Pancreas (tissue), 10 donors: ENCODE measurements around the gene ASAH2. TPM values are rescaled to one million over a fixed set of nuclear protein-coding genes. Genes with fewer than 3 reads are reported as not detected.

ENCODE experiments used
- ATAC-seq, 4 donors: fragments of 200-7000 bp; cut with Tn5 transposase; one replicate each; pipeline versions ENCODE4 v1.8.0 to v1.9.1; 2020; ENCODE audit warnings: mild to moderate bottlenecking in 4 of 4, moderate library complexity in 4 of 4
- DNase-seq, 6 donors: peaks; one replicate each; pipeline ENCODE4 v3.0.0-alpha.2; 2020
- FAIRE-seq: peaks from 2 replicates; lab custom pipeline; 2012; peaks lifted over from hg19 to GRCh38; lab: Jason Lieb, UNC
- H3K27ac ChIP-seq, 4 donors: fragments of 200-600 bp; sonication (generic); 1 replicate in 3 of 4; 2 replicates in 1 of 4; pipeline versions ENCODE4 v1.5.0 to v1.8.0; 2020
- H3K27me3 ChIP-seq, 4 donors: fragments of 200-600 bp; one replicate each; pipeline ENCODE4 v1.8.0; 2021
- H3K36me3 ChIP-seq, 3 donors: fragments of 200-600 bp; sonication (generic) in 1 of 3; one replicate each; pipeline versions ENCODE4 v1.5.0 to v1.8.0; 2020 to 2021
- H3K4me1 ChIP-seq, 3 donors: fragments of 200-600 bp; one replicate each; pipeline ENCODE4 v1.8.0; 2021
- H3K4me3 ChIP-seq, 4 donors: fragments of 200-600 bp; sonication (generic) in 2 of 4; one replicate each; pipeline versions ENCODE4 v1.5.0 to v1.8.0; 2020 to 2021
- H3K9me3 ChIP-seq, 4 donors: fragments of 200-600 bp; one replicate each; pipeline ENCODE4 v1.8.0; 2021
- WGBS, 2 donors: extraction: QIAGEN DNeasy Blood & Tissue Kit; methylation state at CpG; one replicate each; pipeline ENCODE4 v1.1.7; 2013; 5-methylcytosine and 5-hydroxymethylcytosine counted together
- intact Hi-C, 3 donors: fragments of 100-400 bp; cut with DNase I; formaldehyde crosslinking; loops; one replicate each; pipeline versions ENCODE4 v1.11.1 to v1.14.2; 2022
- polyA plus RNA-seq, 2 donors: library from polyadenylated mRNA; stranded (reverse); fragments of 200-250 nt; gene quantifications; one replicate each; pipeline ENCODE4 v1.2.3, GENCODE V29; 2013
- total RNA-seq, 6 donors: library from RNA; stranded (reverse); fragmentation: NEBNext Ultra II Directional in 4 of 6; extraction: Animal tissue kit (Norgen Biotek cat#: 25700) in 4 of 6; gene quantifications; one replicate each; pipeline versions ENCODE4 v1.2.1 to v1.2.4, GENCODE V29; 2021 to 2023
- TF ChIP-seq, protein P1 (sequence below), 4 donors: fragments of 200-600 bp; sonication (generic) in 3 of 4; IDR thresholded peaks; one replicate each; pipeline versions ENCODE4 v1.5.0 to v1.8.0; 2021; ENCODE audit warnings: antibody characterized with exemption in 4 of 4
- donor health status: healthy with polysubstance abuse.
- donor health status: DM: no; HTN: no; CAD: no; lungs with moderate emphysema.
- donor health status: DM: no; HTN: no; CAD: no.
- donor health status: control.
- donor health status: control.
- donor health status: Bipolar disorder and iron deficiency.
- donor health status: DM: yes; HTN: yes; CAD: no.
- donor health status: DM: no; HTN: no; CAD: no.
- donor health status: DM: no; HTN: no; CAD: no.
- donor health status: DM: yes; HTN: yes; CAD: no.

The ASAH2 gene
- total and polyA plus RNA-seq, 8 donors: 0.15 to 3.6 (median 1.2) TPM

DNA sequence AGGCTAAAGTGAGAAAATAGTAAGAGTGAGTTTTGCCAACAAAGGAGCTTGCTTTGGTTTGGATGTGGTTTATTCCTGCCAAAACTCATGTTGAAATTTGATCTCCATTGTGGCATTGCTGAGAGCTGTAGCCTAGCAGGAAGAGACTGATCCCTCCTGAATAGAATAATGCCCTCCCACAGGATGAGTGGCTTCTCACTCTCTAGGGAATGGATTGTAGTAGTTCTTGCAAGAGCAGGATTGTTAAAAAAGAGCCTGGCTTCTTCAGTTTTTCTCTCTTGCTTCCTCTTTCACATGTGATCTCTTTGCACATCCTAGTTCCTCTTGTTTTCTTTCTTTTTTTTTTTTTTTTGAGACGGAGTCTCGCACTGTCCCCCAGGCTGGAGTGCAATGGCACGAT is 34.4 kb downstream of the ASAH2 start:
- TF ChIP-seq, protein P1, sequence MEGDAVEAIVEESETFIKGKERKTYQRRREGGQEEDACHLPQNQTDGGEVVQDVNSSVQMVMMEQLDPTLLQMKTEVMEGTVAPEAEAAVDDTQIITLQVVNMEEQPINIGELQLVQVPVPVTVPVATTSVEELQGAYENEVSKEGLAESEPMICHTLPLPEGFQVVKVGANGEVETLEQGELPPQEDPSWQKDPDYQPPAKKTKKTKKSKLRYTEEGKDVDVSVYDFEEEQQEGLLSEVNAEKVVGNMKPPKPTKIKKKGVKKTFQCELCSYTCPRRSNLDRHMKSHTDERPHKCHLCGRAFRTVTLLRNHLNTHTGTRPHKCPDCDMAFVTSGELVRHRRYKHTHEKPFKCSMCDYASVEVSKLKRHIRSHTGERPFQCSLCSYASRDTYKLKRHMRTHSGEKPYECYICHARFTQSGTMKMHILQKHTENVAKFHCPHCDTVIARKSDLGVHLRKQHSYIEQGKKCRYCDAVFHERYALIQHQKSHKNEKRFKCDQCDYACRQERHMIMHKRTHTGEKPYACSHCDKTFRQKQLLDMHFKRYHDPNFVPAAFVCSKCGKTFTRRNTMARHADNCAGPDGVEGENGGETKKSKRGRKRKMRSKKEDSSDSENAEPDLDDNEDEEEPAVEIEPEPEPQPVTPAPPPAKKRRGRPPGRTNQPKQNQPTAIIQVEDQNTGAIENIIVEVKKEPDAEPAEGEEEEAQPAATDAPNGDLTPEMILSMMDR (IDR thresholded peaks at IDR 0.05): no peak
- intact Hi-C loops: no loop called here
- 86 to 96% methylated on average over 3 of the region's 3 CpGs for WGBS, 2 donors
- H3K36me3 ChIP-seq: no peaks in the 10 kb centered on the region
- no peak overlapping the region for H3K4me3 ChIP-seq
- H3K27ac ChIP-seq: no peak overlapping the region
- H3K27me3 ChIP-seq: no peaks in the 10 kb centered on the region
- ATAC-seq (no peak), FAIRE-seq (no peak), DNase-seq (no peak)
- H3K4me1 ChIP-seq: peaks cover 0 to 4% (median 2%) of the 10 kb centered on the region in 3 donors
- no peaks in the 10 kb centered on the region for H3K9me3 ChIP-seq

DNA sequence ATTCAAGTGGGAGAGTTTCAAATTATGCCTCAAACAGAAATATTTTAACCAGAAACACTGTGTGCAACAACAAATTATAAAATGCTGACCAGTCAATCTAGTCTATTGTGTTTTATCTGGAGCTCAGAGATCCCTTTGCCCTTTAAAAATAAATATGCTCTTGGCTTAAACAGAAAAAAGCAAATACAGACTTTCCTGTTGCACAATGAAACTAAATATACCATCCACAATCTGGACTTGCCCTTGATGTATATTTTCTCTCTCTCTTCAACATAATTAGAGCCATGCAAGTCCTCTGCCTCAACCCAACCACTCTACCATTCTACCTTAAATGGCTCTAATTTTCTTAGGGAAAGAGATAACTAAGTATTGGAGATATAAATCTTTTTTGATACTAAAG is 34.9 kb downstream of the ASAH2 start:
- H3K9me3 ChIP-seq: no peaks in the 10 kb centered on the region
- no peaks in the 10 kb centered on the region for H3K27me3 ChIP-seq
- DNase-seq (no peak), ATAC-seq (peak in 1 of 4 donors; percentile 19), FAIRE-seq (no peak)
- no peak overlapping the region for H3K4me3 ChIP-seq
- TF ChIP-seq, protein P1 (IDR thresholded peaks at IDR 0.05): no peak
- no peak overlapping the region for H3K27ac ChIP-seq
- no peaks in the 10 kb centered on the region for H3K36me3 ChIP-seq
- intact Hi-C loops: no loop called here
- H3K4me1 ChIP-seq: peaks cover 0 to 4% (median 2%) of the 10 kb centered on the region in 3 donors

DNA sequence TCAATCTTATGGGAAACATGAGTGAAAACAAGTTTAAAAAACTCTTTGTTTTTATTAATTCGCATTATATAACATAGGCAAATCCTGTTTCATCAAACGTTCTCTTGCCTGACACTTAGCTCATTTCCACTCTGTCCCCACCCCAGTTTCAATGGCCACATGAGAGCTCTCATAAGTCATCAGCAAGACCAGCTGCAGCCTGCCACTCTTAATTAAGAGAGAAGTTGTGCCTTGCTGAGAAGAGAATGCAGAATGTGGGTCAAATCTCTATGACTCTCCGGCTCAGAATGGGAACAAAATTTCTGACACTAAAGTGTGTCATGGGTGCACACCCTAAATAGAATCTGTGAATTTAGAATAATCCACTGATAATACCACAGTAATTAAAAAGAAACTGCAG is 39.6 kb downstream of the ASAH2 start:
- WGBS, 2 donors: 69 to 80% methylated on average over 3 of the region's 3 CpGs
- no peak for ATAC-seq
- intact Hi-C loops: no loop called here
- no peak for FAIRE-seq
- Histone ChIP-seq H3K27me3 (no peaks in the 10 kb centered on the region), H3K27ac (no peak overlapping the region), H3K4me3 (no peak overlapping the region), H3K9me3 (no peaks in the 10 kb centered on the region), H3K4me1 (peaks cover 0 to 2% (median under 1%) of the 10 kb centered on the region in 3 donors), H3K36me3 (no peaks in the 10 kb centered on the region)
- no peak for DNase-seq
- TF ChIP-seq, protein P1 (IDR thresholded peaks at IDR 0.05): no peak

DNA sequence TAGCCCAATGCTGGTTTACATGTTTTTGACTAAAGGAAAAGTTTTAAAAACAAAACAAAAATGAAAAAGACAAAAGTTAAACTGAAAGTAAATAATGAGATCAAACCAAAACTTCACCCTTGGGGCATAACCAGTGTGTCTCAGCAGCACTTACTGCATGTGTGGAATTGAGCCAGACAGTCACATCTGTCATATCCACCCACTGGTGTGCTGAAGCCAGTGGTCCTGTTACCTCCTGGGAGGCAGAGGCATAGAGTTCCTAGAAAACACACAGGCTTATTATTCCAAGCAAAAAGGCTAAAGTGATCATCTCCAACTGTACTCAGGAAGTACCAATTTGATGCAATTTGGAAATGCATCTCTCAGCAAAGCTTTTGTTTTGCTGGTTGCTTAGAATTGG is 40.4 kb downstream of the ASAH2 start:
- DNase-seq (no peak), FAIRE-seq (no peak), ATAC-seq (no peak)
- H3K27ac ChIP-seq: no peak overlapping the region
- no peak overlapping the region for H3K4me3 ChIP-seq
- no peaks in the 10 kb centered on the region for H3K9me3 ChIP-seq
- H3K27me3 ChIP-seq: no peaks in the 10 kb centered on the region
- no peaks in the 10 kb centered on the region for H3K4me1 ChIP-seq
- TF ChIP-seq, protein P1 (IDR thresholded peaks at IDR 0.05): no peak
- no peaks in the 10 kb centered on the region for H3K36me3 ChIP-seq
- intact Hi-C loops: no loop called here

Other genes starting within 250 kb of the ASAH2 start
- gene WASHC2A, start 183.6 kb downstream of the ASAH2 start, total RNA-seq: 10 to 100 TPM; 11.4 to 31.9 (median 15.0) TPM
- gene WASHC2A, start 183.6 kb downstream of the ASAH2 start, polyA plus RNA-seq: 10 to 100 TPM; 11.4 to 18.1 TPM